Epithelial cell of umbilical artery (primary cell): Measurements from ENCODE around the gene ADCY5. TPM values are rescaled to one million over a fixed set of nuclear protein-coding genes. Genes with fewer than 3 reads are reported as not detected.

Source experiments
- total RNA-seq: library from RNA; depleted of rRNA; stranded (reverse); fragments of >200 nt; gene quantifications from 2 replicates; pipeline ENCODE4 v1.2.3, GENCODE V29; 2014

The ADCY5 gene
- under 0.01 TPM in 1 of 2 replicates, not detected in the other for total RNA-seq

GRCh38 chr3:123448536-123449101 is at the start of gene ADCY5:
ADCY5 (minus strand) TSS chr3:123449090; CDS start chr3:123448545, 545 bp downstream.

Other genes starting within 250 kb of the ADCY5 start
- gene SEC22A, start 247.1 kb downstream of the ADCY5 start, total RNA-seq = 46.1 and 57.8 TPM in 2 replicates
- gene HACD2, start 136.0 kb upstream of the ADCY5 start, total RNA-seq = 18.2 and 19.1 TPM in 2 replicates